CD4-positive, alpha-beta T cell treated with Interleukin-17A for 4 hours (primary cell): ENCODE results near the gene SOAT2.

Experiments used
- DNase-seq: peaks from one replicate; pipeline ENCODE4 v3.0.0-alpha.2; 2020; ENCODE audit warnings: mixed read lengths

The SOAT2 gene

DNA sequence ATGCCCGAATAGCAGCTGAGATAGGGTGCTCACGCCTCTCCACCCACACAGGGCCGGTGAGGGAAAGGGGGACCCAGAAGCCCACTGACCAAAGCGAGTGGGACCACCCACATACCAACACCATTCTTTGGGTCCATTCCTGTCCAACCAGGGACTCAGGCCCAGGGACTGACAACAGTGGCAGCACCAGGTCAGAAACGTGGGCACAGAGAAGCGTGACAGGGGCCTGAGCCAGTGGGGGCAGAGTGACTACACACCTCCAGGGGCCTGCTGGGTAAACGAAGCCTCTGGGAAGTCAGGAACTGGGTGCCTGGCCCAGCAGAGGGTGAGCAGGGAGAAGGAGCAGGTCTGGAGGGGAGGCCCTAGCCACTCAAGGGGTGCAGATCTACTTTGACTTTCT lies 37.8 kb upstream of the SOAT2 start:
- no peak for DNase-seq

DNA sequence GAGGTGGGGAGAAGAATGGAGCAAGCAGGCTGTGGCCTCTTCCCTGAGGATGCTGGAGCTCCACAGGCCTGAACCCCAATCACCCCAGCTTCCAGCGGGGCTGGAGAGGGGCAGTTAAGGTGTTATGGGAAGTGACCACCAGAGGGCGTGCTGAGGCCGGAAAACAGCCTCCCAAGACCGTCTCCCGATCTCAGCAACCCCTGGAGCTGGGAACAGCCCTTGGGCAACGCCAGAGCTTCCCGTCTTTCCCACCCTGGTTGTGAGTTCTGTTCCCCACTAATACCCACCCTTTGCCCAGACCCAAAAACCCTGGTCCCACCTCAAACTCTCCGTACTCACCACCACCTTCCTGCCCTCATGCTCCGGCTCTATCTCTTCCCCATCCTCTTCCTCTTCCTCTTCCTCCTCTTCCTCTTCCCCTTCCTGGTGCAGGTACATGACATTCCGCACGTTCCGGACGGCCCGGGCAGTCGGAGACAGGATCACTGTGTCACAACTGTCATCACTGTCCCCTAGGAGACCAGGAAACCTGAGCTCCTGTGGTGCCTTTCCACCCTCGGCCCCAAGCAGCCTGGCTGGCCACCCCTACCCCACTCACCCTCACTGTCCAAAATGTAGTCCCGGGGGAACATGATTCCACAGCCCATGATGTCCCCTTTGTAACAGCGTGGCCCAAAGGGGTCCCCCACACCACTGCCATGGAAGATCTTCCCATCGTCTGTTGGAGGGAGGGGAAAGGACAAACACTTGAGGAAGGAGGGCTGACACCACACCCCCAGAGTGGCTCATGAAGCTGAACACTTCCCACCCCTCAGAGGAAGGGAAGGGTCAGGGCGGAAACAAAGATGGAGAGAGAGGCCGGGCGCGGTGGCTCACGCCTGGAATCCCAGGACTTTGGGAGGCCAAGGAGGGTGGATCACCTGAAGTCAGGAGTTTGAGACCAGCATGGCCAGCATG lies 37.0 kb upstream of the SOAT2 start:
- peak; percentile 84 for DNase-seq

DNA sequence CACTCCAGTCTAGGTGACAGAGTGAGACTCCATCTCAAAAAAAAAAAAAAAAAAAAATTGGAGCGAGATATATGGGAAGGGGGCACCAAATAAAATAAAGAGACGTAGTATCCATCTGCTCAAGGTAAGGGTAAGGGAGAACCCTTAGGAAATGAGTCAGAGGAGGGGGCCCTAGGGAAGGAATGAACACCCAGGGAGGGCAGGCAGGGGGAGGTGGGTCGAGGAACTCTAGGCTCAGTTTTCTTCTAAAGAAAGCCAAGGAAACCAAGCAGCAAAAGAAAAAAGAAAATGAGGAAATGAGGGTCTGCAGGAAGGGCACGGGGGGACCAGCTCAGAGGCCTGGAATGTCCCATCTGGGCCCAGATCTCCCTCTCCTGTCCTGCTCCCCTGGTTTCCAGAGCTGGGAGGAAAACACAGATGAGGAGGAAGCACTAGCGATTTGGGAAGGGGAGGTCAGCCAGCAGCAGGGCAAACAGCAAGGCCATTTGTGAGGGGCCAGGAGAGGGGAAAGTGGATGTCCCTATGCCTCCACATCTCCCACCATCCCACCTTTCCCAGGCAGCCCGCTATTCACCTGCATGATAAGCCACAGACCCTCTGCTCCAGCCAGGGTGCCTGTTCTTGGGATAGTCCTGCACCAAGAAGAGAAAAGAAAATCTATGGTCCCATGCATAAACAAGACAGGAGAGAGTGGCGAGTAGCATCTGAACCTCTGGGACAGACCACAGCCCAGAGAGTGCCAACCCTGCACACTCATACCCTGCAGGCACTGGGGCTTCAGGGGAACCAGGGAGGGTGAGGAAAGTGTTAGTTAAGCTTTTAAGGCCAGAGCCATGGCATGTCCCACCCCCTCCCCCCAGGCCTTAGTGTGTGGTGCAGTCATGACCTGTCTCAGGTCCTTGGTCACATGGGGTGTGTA lies 36.0 kb upstream of the SOAT2 start:
- no peak for DNase-seq

DNA sequence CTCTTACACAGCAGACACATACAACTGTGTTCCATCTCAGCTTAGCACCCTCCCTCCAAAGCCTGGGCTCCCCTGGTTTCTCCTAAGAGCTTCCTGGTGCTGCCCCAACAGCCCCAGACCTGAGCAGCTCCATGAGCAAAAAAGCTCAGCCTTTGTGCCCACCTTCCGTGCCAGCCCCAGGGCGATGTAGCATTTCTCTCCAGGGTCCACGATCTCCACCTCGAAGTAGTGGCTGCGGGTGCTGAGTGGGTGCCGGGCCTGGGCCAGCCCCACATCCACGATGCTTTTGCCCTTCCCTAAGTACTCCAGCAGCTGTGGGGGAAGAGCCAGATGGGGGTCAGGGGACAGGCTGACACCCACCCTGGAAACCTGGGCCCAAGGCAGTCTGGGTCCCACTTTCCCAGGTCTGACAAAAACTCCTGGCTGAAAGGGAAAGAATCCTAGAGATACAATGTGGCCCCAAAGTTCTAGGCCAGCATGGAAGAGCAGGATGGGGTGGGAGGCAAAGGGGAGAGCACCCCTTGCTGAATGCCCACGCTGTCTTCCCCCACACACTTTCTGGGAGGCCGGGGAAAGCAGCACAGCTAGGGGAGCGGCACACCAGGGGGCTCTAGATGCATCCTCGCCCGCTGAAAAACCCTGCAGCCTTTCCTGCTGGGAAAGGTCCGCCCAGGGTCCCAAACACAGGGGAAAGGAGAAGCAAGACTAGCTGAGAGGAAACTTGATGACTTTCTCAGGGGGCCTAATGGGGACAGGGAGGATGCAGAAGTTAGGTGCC lies 35.1 kb upstream of the SOAT2 start:
- no peak for DNase-seq

DNA sequence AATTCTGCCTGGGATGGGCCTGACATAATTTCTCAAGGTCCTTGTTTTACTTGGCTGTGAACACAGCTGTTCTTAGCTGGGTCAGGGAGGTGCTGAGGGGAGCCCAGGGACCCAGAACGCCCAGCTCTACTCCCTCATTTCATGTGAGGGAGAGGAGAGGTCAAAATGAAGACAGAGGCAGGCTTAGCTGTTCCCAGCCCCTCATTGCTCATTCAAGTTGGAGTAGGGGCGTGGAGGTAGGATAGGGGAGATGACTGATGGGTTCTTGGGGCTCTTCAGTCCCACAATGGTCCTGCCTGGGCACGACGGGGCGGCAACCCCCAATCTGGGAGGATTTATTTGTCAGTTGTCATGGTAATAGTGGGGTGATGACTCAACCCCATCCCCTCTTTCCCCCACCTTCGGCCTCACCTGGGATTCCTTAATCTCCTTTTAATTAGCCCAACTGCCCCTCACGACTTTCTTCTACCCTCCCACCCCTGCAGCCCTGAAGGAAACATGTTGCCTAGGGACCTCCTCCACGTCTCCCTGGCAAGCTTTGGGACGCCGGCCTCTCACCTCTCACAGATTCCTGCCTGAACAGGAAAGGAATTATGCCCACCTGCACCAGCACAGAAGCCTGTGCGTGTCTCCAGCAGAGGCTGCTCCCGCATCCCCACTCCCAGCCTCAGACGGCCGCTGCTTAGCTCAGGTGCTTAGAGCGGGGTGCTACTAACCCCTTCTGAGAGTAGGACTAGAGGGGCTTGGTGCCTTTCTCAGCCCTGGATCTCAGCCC lies 34.3 kb upstream of the SOAT2 start:
- DNase-seq = no peak

DNA sequence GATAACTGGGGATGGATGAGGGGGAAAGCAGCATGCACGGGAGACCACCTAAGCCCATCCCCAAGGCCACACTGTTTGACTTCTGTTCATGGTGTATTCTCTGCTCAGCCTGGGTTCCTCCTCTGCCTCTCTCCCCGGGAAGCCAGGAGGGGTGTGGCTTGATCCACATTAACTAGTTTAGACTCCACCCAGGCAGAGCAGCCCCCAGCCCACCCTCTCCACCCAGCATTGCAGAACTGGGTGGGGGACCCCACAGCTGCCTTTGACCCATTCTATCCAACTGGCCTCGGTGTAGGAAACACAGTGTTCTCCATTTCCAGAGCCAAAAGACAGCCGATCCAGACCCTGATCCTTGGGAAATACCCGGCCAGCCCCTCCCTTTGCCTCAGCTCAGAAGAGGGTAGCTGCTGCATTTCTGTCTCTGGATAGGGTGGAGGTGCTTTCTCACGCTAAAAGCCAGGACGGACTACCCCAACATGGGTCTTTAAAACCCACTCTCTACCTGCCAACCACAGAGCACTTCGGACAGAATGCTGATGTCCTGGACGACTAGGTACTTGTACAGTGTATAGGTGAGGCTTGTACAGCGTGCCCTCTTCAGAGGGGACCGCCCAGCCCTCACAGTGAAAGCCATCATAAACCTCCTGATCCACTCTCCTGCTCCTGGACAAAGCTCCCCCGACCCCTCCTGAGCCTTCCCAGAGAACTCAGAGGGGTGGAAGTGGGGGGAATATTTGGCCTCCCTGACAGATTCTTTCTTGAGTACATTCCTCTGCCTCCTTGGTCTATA lies 33.5 kb upstream of the SOAT2 start:
- DNase-seq = no peak

DNA sequence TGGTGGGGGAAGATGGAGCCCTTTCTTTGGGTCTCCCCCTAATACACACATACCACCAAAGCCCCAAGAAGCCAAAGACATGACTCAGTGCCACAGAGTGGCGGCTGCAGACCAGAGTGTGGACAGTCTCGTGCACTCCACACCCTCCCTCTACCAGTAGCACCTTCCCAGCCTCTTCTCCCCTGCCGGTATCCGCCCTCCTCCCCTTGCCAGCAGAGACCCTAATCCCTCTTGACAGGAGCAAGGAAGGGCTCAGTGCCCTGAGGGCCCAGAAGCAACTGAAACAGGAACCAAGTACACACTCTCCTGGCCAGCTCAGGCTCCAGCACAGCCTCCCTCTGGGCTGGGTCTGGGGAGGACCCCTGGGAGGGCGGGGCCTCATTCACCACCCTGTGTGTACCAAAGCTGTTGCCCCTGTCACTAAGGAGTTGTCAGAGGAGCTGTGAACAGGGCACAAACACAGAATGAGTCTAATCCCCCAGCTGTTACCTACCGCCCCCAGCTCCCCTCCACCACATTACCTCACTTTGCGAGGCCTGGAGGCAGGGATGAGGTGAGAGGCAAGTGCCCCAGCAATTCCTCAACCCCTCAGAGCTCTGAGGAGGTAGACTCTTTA lies 32.3 kb upstream of the SOAT2 start:
- no peak for DNase-seq

DNA sequence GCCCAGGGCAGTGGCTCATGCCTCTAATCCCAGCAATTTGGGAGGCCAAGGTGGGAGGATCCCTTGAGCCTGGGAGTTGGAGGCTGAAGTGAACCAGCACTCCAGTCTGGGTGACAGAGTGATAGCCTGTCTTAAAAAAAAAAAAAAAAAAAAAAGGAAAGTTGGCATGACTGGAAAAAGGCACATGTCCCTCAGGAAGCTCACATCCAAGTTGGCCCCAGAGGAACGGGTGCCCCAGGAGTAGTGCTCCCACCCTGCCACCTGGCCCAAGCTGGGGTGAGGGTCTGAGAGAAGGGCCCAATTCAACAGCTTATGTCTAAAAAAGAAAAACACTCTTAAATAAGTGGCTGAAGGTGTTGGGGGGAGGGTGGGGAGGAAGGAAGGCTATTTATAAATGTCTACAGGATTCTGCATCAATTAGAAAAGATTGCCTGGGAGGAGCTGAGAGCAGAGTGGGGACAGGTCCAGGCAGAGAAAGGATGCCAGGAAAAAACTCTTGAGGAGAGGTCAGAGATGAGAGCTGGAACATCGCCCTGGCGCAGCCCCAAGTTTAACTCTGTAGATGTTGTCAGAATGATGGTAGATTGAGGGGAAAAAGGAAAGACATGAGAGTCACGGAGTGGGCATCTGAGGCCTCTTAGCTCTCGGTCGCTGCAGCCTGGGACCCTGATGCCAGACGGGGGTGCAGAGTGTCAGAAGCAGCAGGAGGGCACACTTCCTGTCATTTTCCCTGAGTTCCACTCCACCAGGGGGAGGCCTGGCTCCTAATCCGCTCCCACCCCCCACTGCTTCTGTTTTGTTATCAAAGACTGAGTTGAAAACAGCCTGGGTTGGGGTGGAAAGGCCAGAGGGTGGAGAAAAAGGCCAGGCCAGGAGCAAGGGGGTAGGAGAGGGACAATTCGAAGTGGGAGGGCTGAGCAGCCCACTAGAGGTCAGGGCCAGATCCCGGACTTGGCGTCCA lies 31.4 kb upstream of the SOAT2 start:
- no peak for DNase-seq

DNA sequence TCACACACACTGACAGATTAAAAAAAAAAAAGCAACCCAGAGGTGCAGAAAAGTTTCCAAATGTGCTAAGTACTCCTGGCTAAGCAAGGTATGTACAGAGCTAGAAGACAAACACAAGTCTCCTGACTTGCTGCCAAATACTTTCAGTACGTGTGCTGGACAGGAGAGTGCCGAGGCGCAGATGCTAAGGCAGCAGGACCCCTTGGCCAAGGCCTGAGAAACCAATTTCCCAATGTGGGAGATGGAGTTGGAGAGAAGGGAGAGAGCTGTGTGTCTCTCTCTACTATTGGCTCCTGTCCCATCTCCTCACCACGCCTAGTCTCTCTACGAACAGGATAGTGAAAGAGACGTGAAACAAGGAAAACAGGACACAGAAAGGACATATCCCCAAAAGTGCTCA lies 29.4 kb upstream of the SOAT2 start:
- DNase-seq = no peak

DNA sequence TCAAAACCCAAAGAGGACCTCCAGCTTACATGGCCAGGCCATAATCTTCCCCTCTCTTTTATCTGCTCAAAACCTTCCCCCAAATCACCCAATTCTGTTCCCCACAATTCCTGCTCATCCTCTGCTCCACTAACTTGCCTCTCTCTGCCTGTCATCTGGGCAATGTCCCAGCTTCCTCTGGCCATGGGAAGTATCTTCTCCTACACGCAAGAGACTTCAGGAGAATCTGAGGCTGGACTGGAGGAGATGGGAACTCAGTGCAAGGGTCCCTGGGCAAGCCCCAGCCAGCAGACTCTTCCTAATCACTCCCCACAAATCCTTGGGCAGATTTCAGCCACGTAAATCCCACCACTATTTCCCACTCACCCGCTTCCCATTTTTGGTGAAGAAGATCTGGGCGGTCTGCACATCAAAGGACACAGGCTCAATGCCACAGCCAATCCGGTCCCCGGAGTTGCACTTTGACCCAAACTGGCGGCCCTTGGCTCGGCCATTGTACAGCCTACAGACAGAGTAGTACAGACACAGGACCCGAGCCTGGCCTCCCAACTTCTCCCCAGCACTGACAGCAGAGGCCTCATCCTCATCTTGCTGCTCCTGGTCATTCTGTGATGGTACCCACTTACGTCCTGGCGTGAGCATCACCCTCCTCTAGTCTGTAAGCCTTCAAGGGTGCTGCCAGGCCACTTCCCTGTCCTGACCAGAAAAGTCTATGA lies 28.8 kb upstream of the SOAT2 start:
- DNase-seq = no peak

DNA sequence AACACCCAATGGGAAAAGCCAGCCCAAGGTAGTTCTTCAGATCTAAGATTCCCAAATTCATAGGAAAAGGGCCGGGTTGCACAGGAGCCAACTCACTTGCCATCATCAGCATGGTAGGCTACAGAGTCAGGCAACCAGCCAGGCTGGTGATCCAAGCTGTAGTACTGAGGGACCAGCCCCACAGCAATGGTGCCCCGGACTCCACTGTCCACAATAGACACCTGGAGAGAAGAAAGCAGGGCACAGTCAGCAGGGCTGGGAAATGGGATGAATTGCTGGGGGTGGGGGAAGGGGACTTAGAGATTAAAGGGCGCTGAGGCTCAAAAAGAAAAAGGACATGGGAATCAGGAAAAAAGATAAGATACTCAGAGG lies 28.3 kb upstream of the SOAT2 start:
- no peak for DNase-seq

DNA sequence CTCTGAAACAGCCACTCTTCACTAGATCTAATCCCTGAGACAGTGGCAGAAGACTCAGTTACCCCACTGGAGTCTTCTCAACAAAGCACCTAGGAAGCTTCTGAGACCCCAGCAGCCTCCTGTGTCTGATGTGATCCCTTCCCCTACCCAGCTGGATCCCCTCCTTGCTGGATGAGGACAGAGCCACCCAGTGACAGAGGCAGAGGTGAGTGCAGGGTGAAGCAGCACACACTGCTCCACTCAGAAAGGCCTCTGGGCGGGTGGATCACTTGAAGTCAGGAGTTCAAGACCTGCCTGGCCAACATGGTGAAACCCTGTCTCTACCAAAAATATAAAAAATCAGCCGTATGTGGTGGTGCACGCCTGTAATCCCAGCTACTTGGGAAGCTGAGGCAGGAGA lies 26.8 kb upstream of the SOAT2 start:
- DNase-seq = no peak

DNA sequence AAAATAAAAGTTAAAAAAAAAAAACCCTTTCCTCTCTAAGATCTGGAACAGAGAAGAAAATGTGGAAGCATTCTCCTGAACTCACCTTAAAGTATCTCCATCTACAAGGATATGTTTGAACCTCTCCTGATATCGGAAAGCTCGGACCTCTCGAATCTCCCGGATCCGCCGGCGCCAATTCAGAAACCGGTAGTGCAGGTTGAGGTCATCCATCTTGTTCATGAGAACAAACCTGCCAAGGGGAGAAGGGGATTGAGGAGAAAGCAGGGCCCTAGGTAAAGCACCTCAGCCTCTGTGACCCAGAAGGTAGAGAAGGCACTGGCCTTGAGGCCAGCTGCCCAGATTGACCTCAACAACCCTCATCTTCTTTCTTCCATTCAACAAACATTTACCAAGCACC lies 26.3 kb upstream of the SOAT2 start:
- DNase-seq = no peak

DNA sequence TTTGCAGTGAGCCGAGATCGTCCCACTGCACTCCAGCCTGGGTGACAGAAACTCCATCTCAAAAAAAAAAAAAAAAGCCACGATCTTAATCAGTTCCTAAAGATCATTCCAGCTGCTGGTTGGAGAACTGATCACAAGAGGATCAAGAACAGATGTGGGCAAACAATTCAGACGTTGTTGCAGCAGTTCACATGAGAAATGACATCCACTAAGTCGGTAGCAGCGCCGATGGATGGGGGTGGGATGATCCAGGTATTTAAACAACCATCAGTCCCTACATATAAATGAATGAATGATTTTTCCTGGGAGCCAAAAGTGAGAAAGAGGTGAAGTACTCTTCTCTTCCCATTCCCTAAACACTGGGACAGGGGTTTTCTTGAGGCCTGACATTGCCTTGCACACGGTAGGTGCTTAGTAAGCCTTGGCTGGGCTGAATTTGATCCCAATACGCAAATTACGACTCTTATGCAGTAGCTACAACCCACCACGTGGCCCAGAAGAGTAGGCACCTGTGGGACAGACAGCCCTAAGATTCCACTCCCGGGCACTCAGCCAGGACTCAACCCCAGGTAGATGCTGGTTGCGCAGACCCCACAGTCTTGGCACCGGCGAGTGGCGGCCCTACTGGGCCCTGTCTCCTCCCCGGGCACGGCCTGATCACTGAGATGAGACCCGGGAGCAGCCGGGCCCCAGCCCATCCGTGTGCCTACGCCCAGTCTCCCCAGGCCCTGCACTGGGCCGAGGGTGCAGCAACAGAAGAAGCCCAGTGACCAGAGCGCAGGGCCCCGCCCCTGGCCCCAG lies 24.7 kb upstream of the SOAT2 start:
- DNase-seq = peak; percentile 65

DNA sequence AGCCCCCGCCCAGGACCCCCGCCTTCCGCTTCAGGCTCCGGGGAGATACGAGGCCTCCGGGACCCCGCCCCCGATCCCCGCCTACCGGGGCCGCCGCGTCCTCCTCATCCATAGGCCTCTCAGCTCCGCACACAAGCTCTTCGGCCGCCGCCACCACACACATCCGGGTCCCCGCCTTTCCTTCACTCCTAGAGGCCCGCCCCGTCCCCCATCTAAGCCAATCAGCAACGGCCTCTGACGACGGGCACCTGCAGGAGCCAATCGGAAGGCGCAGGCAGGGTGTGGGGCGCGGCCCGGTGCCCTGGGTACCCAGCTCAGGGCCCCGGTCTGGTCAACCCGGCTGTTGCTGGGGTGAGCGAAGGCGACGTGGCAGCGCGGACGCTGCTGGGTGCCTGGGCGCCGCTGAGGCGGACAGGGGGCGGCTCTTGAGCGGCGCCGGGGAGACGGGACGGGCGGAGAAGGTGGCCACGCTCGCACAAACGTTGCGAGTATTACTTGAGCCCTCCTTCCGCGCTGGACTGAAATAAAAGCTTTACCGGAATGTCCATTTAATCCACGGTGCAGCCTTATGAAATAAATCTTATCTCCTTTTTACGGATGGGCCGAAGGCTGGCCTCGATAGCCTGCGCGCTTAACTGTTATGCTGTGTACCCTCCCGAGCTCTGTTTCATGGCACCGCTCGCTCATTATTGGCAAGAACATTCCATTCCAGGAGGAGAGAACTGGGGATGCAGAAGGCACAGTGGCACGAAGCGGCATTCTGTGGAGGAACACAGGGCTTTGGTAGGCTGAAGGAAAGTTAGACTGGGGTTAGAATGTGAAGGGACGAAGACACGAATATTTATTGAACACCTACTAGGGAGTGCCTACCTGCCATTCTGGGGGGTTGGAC lies 23.8 kb upstream of the SOAT2 start, which contains the start of gene SPRYD3:
Gene SPRYD3, minus strand, starts transcription at position 165 of the 892 bp plus-strand sequence. Its CDS starts 57 bp downstream, at position 108.
- DNase-seq = peak; percentile 97

DNA sequence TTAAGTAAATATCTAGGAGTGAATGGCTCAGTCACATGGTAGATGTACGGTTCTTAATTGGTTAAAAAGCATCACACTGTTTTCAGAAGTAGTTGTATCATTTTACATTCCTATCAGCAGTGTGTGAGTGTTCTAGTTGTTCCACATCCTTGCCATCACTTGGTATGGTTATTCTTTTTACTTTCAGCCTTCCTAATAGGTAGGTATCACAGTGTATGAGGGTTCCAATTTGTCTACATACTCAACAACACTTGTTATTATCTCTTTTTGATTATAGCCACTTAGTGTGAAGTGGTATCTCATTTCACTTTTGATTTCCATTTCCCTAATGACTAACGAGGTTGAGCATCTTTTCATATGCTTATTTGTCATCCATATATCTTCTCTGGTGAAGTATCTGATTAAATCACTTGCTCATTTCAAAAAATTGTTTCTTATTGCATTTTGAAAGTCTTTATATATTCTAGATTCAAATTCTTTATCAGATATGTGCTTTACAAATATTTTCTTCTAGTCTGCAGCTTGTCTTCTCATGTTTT lies 20.6 kb upstream of the SOAT2 start:
- no peak for DNase-seq

DNA sequence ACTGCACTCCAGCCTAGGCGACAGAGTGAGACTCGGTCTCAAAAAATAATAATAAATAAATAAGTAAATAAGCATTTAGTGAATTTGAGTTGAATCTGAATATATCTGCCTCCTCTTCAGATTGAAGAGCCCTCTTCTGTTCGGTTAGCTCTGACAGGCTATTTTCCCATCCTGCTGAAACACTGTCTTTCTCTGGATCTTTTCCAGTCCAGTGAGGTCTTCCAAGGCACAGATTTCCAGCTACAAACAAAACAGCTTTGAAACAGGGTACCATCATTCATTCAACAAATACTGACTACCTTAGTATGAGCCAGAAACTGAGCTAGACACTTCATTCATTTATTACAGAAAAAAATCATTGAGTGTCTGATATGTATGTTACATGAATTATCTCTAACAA lies 16.9 kb upstream of the SOAT2 start:
- no peak for DNase-seq
